CD4-positive, alpha-beta T cell treated with Interleukin-10 for 1 hour (primary cell): ENCODE measurements around the gene TNNT3.

Experiments
- DNase-seq: peaks from one replicate; pipeline ENCODE4 v3.0.0-alpha.2; 2020

TNNT3 gene

GRCh38 chr11:1899090-1899489 lies 20.4 kb upstream of the TNNT3 start:
- no peak for DNase-seq

DNA sequence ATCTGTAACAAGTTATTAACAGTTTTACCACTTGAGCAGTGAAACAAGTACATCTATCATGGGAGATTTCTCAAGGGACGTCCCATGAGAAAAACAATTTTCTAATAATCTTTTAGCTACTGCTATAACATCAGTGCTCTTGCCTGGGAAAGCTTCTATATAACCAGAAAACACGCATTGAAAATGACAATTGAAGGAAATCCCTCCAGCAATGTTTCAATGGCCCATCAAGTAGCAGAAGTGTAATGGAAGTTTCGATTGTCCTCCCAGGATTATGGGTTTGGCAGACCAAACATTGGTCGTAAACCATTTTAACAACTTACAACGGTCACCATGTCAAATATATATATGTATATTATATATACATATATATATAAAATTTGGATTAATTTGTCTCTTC lies 19.8 kb upstream of the TNNT3 start:
- DNase-seq: no peak

DNA sequence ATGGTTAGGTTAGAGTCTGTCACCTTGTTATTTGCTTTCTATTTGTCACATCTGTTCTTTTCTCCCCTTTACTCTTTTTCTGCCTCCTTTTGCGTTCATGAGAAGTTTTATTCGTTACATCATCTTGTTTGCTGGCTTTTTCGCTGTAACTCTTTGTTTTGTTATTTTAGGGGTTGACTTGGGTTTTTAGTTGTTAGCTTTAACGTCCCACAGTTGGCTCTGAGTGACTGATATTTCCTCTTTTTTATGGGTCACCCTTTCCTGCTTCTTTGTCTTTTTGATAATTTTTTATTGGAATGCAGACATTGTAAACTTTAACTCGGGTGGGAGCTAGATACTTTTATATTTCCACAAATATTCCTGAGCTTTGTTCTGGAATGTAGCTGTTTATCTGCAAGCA lies 13.3 kb upstream of the TNNT3 start:
- no peak for DNase-seq

GRCh38 chr11:1906611-1907423 lies 12.7 kb upstream of the TNNT3 start:
- DNase-seq: no peak

GRCh38 chr11:1908618-1909017 lies 10.9 kb upstream of the TNNT3 start:
- DNase-seq: no peak

DNA sequence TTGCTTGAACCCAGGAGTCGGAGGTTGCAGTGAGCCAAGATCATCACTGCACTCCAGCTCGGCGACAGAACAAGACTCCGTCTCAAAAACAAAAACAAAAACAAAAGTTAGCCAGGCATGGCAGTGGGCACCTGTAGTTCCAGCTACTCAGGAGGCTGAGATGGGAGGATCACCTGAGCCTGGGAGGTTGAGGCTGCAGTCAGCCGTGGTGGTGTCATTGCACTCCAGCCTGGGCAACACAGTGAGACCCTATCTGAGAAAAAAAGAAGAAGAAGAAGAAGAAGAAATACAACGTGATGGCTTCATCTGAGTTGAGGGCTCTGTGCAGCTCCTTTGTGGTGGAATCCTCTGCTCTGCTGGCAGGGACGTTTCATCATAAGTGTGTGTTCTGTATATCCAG lies 10.0 kb upstream of the TNNT3 start:
- DNase-seq: no peak

DNA sequence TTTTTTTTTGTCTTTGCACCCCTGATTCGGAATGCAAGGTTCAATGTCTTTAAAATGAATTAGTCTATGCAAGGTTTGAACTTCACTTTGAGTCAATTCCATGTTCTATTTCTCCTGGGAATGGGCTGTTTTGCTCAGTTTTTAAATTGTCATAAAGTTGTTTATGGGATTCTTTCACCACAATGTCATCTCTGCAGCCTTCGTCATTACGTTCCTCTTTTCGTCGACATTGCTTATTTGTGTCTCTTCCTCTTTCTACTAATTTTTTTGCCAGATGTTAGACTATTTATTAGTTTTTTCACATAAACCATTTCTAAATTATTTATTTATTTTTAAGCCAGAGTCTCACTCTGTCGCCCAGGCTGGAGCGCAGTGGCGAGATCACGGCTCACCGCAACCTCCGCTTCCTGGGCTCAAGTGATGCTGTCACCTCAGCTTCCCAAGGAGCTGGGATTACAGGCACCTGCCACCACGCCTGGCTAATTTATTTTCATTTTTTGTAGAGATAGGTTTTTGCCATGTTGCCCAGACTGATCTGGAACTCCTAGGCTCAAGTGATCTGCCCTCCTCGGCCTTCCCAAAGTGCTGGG lies 7.1 kb upstream of the TNNT3 start:
- DNase-seq: no peak

GRCh38 chr11:1913271-1914060 lies 6.0 kb upstream of the TNNT3 start:
- no peak for DNase-seq

- DNase-seq: no peak
Observed at GRCh38 chr11:1915795-1916131, 3.7 kb upstream of the TNNT3 start.

GRCh38 chr11:1916132-1916985 lies 3.1 kb upstream of the TNNT3 start:
- no peak for DNase-seq

- no peak for DNase-seq
Observed at GRCh38 chr11:1916986-1917522, 2.4 kb upstream of the TNNT3 start.

GRCh38 chr11:1917523-1918435 lies 1.7 kb upstream of the TNNT3 start:
- no peak for DNase-seq

- DNase-seq: no peak
Observed at GRCh38 chr11:1918436-1919315, 827 bp upstream of the TNNT3 start.

DNA sequence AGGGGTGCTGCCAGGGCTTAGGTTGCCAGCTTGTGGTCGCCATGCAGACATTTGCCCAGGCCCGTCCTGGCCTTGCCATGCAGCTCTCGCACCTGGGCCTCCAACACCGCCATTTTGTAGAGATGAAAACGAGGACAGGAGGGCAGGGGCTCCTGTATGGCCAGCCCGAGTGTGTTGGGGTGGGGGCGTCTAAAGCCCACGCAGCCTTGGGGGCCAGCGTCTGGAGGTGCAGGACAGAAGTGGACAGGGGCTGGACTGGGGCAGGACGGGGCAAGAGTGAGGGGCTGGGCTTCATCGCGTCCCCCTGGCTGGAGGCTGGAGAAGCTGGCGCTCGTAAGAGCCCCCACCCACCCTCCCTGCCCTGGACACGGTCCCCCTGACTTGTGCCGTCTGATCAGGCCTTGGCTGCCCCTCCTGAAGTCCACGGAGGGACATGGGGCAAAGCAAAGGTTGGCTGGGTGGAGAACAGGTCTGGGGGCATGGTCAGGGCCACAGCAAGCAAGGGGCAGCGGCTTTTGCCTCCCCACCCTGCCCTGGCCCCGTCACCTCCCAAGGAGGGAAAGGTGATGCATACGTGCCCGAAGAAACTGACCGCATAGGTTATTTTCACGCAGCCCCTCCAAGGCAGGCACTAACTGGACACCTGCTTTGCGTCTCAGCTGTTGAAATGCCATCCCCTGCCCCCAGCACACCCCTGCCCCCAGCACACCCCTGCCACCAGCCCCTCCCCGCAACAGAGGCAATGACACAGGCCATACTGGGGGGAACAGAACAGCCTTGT lies 815 bp downstream of the TNNT3 start:
- no peak for DNase-seq

- no peak for DNase-seq
Observed at GRCh38 chr11:1920909-1921573, 1.5 kb downstream of the TNNT3 start.

DNA sequence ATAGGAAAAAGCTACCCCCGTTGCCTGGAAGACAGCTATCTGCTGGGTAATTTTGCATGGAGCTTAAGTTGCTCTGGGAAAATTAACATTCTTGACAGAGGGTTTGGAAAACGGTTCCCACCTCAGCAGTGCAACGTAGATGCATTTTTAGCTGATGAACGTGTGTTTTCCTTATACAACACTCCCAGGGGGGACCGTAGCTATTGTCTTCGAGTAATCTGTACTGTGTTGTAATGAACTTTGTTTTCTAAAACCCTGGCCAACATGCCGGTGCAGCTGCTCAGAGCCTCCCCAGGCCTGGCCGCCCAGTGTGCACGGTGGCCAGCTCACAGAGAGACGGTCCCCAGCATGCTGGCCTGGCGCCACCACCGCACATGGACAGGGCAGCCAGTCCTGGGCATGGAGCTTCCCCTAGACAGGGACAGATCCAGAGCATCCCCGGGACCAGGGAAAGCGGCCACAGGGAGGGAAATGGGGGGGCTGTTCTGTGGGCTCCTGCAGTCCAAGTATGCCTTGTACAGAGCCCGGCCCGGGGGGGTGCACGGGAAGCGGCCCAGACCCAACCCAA lies 2.2 kb downstream of the TNNT3 start:
- DNase-seq: no peak

DNA sequence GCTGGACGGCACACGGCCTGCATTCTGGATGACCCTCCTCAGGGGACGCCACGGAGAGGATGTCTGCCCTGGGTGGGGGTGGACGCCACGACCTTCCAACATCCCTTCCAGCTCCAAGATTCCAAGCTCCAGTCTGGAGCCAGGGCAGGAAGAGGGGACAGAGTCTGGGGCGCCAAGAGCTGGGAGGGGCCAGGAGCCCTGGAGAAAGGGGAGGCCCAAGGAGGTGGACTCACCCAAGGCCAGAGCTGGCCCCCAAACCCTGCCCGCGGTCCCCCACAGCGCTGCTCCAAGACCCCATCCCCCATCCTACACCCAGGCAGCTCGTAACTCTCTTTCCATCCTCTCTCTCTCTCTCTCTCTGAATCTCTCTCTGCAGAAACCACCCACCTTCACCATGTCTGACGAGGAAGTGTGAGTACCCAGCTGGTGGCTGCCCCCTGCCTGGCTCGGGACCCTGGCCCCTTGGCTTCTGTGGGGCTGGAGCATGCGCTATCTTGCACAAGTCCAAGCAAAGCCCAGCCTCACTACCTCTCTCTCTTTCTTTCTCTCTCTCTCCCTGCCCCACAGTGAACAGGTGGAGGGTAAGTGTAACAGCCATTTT lies 3.1 kb downstream of the TNNT3 start:
- no peak for DNase-seq

DNA sequence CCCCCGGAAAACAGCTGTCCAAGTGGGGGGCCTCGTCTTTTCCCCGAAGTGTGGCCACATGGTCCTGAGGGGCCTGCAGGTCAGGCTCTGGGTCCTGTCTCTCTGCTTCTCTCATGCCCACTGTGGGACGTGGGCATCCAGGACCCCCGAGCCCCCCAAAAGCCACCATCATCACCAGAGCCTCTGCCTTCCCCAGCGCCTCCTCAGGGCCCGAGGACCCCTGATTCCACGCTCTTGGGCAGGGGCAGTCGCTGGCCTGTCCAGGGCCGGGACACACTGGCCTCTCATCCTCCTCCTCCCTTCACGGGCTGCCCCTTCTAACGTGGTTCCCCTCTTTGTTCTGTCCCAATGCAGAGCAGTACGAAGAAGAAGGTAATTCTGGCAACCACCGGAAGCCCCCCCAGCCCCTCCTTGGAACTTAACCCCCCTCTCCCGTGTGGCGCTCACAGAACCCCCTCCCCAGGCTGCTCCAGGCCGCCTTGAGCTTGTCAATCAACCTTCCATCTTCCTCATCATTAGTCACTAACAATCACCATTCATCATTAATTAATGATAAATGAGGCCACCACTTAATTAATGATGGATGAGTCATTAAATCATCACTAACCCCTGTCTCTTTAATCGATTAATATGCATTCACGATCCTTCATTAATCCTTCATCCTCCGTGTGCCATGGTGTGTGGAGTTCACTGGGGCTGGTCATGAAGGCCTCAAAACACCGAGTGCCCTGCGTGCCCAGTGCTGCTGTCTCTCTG lies 3.9 kb downstream of the TNNT3 start:
- no peak for DNase-seq
